AG04450 (cell line): Measurements from ENCODE around the gene MX1. TPM values are rescaled to one million over a fixed set of nuclear protein-coding genes. Genes with fewer than 3 reads are reported as not detected.
"Not testable (repeated sequence)": the region's sequence is repeated elsewhere in the genome, so short reads cannot be mapped to it uniquely, and the experiment has no call there.

ENCODE experiments used
- CTCF ChIA-PET: fragments of 300-600, 350-600 bp; formaldehyde crosslinking; extraction: SDS; loops from one replicate; lab custom pipeline; 2022; ENCODE audit warnings: antibody characterized with exemption, inconsistent platforms; lab: Charles Lee
- POLR2A ChIA-PET: fragments of 350-600 bp; formaldehyde crosslinking; extraction: SDS; loops from one replicate; lab custom pipeline; 2021; ENCODE audit warnings: antibody characterized with exemption, inconsistent platforms; lab: Yijun Ruan, JAX
- DNase-seq: peaks from one replicate; pipeline ENCODE4 v3.0.0-alpha.2; 2011; ENCODE audit warnings: low read depth, low spot score
- H3K27ac ChIP-seq: one replicate; pipeline ENCODE4 v1.5.1; 2012; ENCODE audit warnings: low read depth, low read length, control low read depth
- H3K27me3 ChIP-seq: one replicate; pipeline ENCODE4 v1.6.0; 2012; ENCODE audit warnings: low read length; ENCODE audit not compliant: control insufficient read depth, insufficient read depth
- H3K4me3 ChIP-seq: 2 replicates; pipeline ENCODE4 v1.5.1; 2011; ENCODE audit warnings: mild to moderate bottlenecking, low read depth, low read length, control low read depth
- H3K9me3 ChIP-seq: 2 replicates; pipeline ENCODE4 v1.5.1; 2012; ENCODE audit warnings: low read length; ENCODE audit not compliant: control insufficient read depth, insufficient read depth
- CTCF ChIP-seq: IDR thresholded peaks from 2 replicates; pipeline ENCODE4 v1.5.1; 2011; ENCODE audit warnings: low read depth, low read length, control low read depth, inconsistent platforms
- polyA plus RNA-seq: library from polyadenylated mRNA; depleted of rRNA; stranded (reverse); fragments of >200 nt; gene quantifications from 2 replicates; pipeline ENCODE4 v1.2.3, GENCODE V29; 2011

Gene MX1
- polyA plus RNA-seq, 1 experiment, result 1.3 TPM

GRCh38 chr21:41411449-41412089 is 14.5 kb upstream of the MX1 start:
- CTCF ChIA-PET, result no interaction called here
- no peak overlapping the region for H3K27ac ChIP-seq
- no peak for TF ChIP-seq CTCF
- POLR2A ChIA-PET, result no interaction called here
- no peak for DNase-seq
- peaks cover 2% of the 10 kb centered on the region for H3K27me3 ChIP-seq
- no peaks in the 10 kb centered on the region for H3K9me3 ChIP-seq
- H3K4me3 ChIP-seq, result no peak overlapping the region

- CTCF ChIA-PET, result not testable (repeated sequence)
Measured at GRCh38 chr21:41417505-41417904, 8.5 kb upstream of the MX1 start.

GRCh38 chr21:41418393-41418792 is 7.6 kb upstream of the MX1 start:
- H3K4me3 ChIP-seq, result no peak overlapping the region
- CTCF ChIA-PET, result no interaction called here
- POLR2A ChIA-PET, result no interaction called here
- no peak for TF ChIP-seq CTCF
- H3K9me3 ChIP-seq, result no peaks in the 10 kb centered on the region; the same call in 1 of the 2 replicates
- no peak overlapping the region for H3K27ac ChIP-seq
- DNase-seq, result no peak
- H3K27me3 ChIP-seq, result peaks cover 2% of the 10 kb centered on the region

More at GRCh38 chr21:41417505-41417904, 8.5 kb upstream of the MX1 start:
- H3K4me3 ChIP-seq, H3K27me3 ChIP-seq, DNase-seq, POLR2A ChIA-PET, H3K27ac ChIP-seq, H3K9me3 ChIP-seq: not testable (repeated sequence)

GRCh38 chr21:41418956-41419680 is 6.9 kb upstream of the MX1 start:
- H3K4me3 ChIP-seq, result no peak overlapping the region
- no peak for TF ChIP-seq CTCF
- no peak overlapping the region for H3K27ac ChIP-seq
- peaks cover 2% of the 10 kb centered on the region for H3K27me3 ChIP-seq
- CTCF ChIA-PET, result no interaction called here
- no peaks in the 10 kb centered on the region; the same call in 1 of the 2 replicates for H3K9me3 ChIP-seq
- no peak for DNase-seq
- POLR2A ChIA-PET, result no interaction called here

- POLR2A ChIA-PET, result no interaction called here
- DNase-seq, result peak; percentile 63
- H3K4me3 ChIP-seq, result peak overlapping the region; percentile 81
- H3K9me3 ChIP-seq, result no peaks in the 10 kb centered on the region; the same call in 1 of the 2 replicates
- no peak for TF ChIP-seq CTCF
- CTCF ChIA-PET, result no interaction called here
- H3K27ac ChIP-seq, result peak overlapping the region; percentile 52
- peaks cover 2% of the 10 kb centered on the region for H3K27me3 ChIP-seq
Measured at GRCh38 chr21:41419921-41420862, 5.8 kb upstream of the MX1 start.

- H3K27ac ChIP-seq, POLR2A ChIA-PET, CTCF ChIA-PET, H3K4me3 ChIP-seq, H3K9me3 ChIP-seq, H3K27me3 ChIP-seq, DNase-seq: not testable (repeated sequence)
Measured at GRCh38 chr21:41420998-41421397, 5.0 kb upstream of the MX1 start.
